WI38 (cell line): Measurements from ENCODE around the gene GADL1.

Experiments used
- H3K4me3 ChIP-seq: 2 replicates; pipeline ENCODE4 v1.5.1; 2011; ENCODE audit warnings: low read depth, mild to moderate bottlenecking, control low read depth, low read length
- CTCF ChIP-seq: IDR thresholded peaks from 2 replicates; pipeline ENCODE4 v1.5.1; 2012; ENCODE audit warnings: low read depth, mild to moderate bottlenecking, control low read depth, low read length

Gene GADL1

GRCh38 chr3:30704931-30705890, 189.2 kb downstream of the GADL1 start:
- TF ChIP-seq CTCF, result no peak
- H3K4me3 ChIP-seq, result no peak overlapping the region

DNA sequence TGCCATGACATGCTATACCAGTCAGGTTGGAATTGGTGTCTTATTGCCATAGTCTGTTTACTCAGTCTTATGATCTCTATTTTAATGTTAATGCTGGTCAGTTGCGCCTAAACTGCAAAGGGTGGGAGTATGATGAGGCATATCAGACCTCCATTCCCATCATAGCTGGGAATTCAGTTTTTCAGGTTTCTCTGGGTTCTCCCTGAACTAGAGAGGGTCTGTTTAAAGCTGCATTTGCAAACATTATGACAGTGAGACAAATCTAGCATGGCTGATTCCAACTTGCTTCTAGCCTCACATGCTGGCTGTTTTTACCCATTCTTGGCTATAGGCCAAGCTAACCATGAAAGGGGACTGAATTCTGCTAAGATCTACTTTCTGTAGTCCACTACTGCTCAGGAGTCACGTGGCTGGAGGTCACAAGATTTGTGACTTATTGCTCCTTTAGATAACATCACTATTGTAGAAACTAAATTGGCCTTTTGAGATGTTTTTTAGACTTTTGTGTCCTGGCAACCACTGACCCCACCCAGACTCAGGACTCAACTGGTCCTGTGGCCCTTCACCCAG, 191.5 kb downstream of the GADL1 start:
- no peak for TF ChIP-seq CTCF
- no peak overlapping the region for H3K4me3 ChIP-seq

DNA sequence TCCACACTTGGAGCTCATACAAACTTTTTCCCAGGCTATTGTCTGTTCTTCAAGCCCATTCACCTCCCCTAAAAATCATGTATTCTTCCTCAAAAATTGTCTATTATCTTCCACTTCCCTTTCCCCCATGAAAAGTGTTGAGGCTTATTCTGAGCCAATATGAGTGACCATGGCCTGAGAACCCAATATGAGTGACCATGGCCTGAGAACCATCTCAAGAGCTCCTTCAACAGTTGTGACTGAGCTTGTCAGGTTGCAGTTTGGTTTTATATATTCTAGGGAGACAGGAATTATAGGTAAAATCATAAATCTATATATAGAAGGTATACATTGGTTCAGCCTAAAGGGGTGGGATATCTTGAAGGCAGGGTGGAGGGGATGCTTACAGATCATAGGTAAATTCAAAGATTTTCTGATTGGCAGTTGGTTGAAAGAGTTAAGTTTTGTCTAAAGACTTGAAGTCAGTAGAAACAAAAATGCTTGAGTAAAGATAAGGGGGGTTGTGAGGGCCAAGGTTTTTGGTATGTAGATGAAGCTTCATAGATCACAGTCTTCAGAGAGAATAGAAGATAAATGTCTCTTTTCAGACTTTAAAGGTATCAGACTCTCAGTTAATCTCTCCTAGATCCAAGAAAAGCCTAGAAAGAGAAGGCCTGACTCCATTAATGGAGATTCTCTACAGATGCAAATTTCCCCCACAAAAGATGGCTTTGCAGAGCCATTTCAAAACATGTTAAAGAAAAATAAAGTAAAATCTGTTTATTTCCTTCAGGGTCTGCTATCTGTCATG, 192.2 kb downstream of the GADL1 start:
- TF ChIP-seq CTCF, result no peak
- no peak overlapping the region for H3K4me3 ChIP-seq

DNA sequence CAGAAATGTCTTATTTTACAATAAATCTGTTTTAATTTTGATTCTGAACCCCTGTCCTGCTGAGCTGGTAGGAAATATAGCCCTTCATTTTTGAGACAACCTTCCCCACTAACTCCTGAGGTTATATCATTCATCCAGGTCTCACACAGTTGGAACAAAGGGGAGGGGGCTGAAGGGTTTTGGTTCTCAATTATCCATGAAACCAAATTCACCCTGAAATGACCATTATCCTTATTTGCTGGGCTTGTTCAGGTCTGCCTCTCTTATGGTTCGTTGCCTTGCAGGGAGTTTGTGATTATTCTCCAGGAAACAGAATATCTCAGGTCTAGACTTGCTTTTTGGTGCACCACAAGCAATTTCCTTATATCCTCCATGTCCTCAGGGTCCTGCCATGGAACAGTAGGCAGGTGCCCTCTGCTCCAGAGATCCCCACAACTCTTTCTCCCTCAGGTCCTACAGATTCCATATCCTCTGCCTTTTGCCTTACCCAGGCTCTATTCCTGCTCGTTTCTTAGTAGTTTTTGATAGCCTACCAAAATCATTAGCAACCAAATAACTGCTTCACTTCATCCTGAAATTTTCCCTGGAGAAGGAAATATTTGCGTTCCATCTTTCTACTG, 193.6 kb downstream of the GADL1 start:
- no peak overlapping the region for H3K4me3 ChIP-seq
- TF ChIP-seq CTCF, result no peak

DNA sequence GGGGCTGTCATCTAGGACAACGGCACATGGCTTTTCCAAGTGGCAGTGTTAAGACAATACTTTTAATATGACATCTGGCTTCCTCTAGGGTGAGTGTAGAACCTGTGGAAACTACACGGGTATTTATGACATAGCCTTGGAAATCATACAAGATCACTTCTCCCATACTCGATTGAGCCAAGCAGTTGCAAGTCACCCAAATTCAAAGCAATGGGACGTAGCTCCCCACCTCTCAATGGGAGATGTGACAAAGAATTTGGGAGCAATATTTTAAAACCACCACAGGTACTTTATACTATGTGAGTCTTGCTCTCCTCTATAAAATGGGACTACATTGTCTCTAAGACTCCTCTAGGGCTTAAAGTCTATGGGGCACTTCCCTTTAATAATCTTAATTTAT, 194.5 kb downstream of the GADL1 start:
- TF ChIP-seq CTCF, result no peak
- no peak overlapping the region for H3K4me3 ChIP-seq

- TF ChIP-seq CTCF, result no peak
- no peak overlapping the region for H3K4me3 ChIP-seq
These were observed 195.9 kb downstream of the GADL1 start for GRCh38 chr3:30698549-30698948.
